OCI-LY1 (cell line): ENCODE data around the gene GBE1.

Source experiments
- H2AFZ ChIP-seq: fragments of 200-600 bp; sonication (generic), shearing (Covaris generic); 2 replicates; pipeline ENCODE4 v1.6.0; 2014; ENCODE audit warnings: antibody characterized with exemption, mild to moderate bottlenecking, low read length
- H3F3A ChIP-seq: fragments of 200-600 bp; sonication (generic), shearing (Covaris generic); 2 replicates; pipeline ENCODE4 v1.6.0; 2014; ENCODE audit warnings: mild to moderate bottlenecking, antibody characterized with exemption, low read length, moderate library complexity; ENCODE audit not compliant: insufficient read depth
- H3K27ac ChIP-seq: fragments of 200-600 bp; sonication (generic); 2 replicates; pipeline ENCODE4 v1.5.1; 2014; ENCODE audit warnings: low read length, mixed run types, mild to moderate bottlenecking, low read depth; ENCODE audit not compliant: poor library complexity, severe bottlenecking
- H3K27me3 ChIP-seq: fragments of 200-600 bp; sonication (generic); 2 replicates; pipeline ENCODE4 v1.6.0; 2014; ENCODE audit warnings: antibody characterized with exemption, mild to moderate bottlenecking, low read length, moderate library complexity; ENCODE audit not compliant: insufficient read depth
- H3K36me3 ChIP-seq: fragments of 200-600 bp; sonication (generic); 2 replicates; pipeline ENCODE4 v1.6.1; 2014; ENCODE audit warnings: mild to moderate bottlenecking, antibody characterized with exemption, low read length, moderate library complexity, mixed read lengths; ENCODE audit not compliant: insufficient read depth
- H3K4me1 ChIP-seq: fragments of 200-600 bp; sonication (generic); 2 replicates; pipeline ENCODE4 v1.5.1; 2014; ENCODE audit warnings: mild to moderate bottlenecking, low read length, moderate library complexity; ENCODE audit not compliant: insufficient read depth, severe bottlenecking
- H3K4me2 ChIP-seq: fragments of 200-600 bp; sonication (generic), shearing (Covaris generic); 2 replicates; pipeline ENCODE4 v1.6.1; 2014; ENCODE audit warnings: low read length
- H3K4me3 ChIP-seq: fragments of 200-600 bp; sonication (generic); 2 replicates; pipeline ENCODE4 v1.5.1; 2014; ENCODE audit warnings: low read length, low read depth, mild to moderate bottlenecking, mixed read lengths; ENCODE audit not compliant: poor library complexity, severe bottlenecking
- H3K79me2 ChIP-seq: fragments of 200-600 bp; shearing (Covaris generic); 2 replicates; pipeline ENCODE4 v1.6.1; 2016; ENCODE audit warnings: mixed run types, low read length, mixed read lengths; ENCODE audit not compliant: insufficient read depth
- H3K9ac ChIP-seq: fragments of 200-600 bp; sonication (generic), shearing (Covaris generic); 2 replicates; pipeline ENCODE4 v1.6.1; 2014; ENCODE audit warnings: mild to moderate bottlenecking, low read length, mixed read lengths
- H3K9me2 ChIP-seq: fragments of 200-600 bp; sonication (generic), shearing (Covaris generic); 2 replicates; pipeline ENCODE4 v1.6.1; 2014; ENCODE audit warnings: low read depth, mild to moderate bottlenecking, low read length, mixed read lengths
- H3K9me3 ChIP-seq: fragments of 200-600 bp; shearing (Covaris generic); 2 replicates; pipeline ENCODE4 v1.6.1; 2014; ENCODE audit warnings: low read length, mixed read lengths
- H4K20me1 ChIP-seq: fragments of 200-600 bp; sonication (generic), shearing (Covaris generic); 2 replicates; pipeline ENCODE4 v1.6.0; 2016; ENCODE audit warnings: mild to moderate bottlenecking, low read length; ENCODE audit not compliant: insufficient read depth
- CTCF ChIP-seq: fragments of 200-600 bp; sonication (generic), shearing (Covaris generic); IDR thresholded peaks from 2 replicates; pipeline ENCODE4 v1.5.1; 2017; ENCODE audit warnings: mild to moderate bottlenecking, antibody characterized with exemption, low read length, moderate library complexity, mixed read lengths
- EZH2 ChIP-seq: fragments of 200-600 bp; sonication (generic), shearing (Covaris generic); IDR thresholded peaks from 2 replicates; pipeline ENCODE4 v1.8.0; 2017; ENCODE audit warnings: borderline replicate concordance, mixed run types, mild to moderate bottlenecking, antibody characterized with exemption, low read length, moderate library complexity, mixed read lengths

The GBE1 gene

GRCh38 chr3:81764002-81764401 is 2.6 kb upstream of the GBE1 start:
- Histone ChIP-seq H3K27ac (no peak overlapping the region), H3K4me3 (no peak overlapping the region), H3K4me2 (no peak overlapping the region)

GRCh38 chr3:81763001-81763400 is 1.6 kb upstream of the GBE1 start:
- no peak overlapping the region for H3K4me2 ChIP-seq
- no peak overlapping the region for H3K4me3 ChIP-seq
- H3K4me1 ChIP-seq, result peaks cover 23% of the 10 kb centered on the region
- H3K79me2 ChIP-seq, result no peaks in the 10 kb centered on the region
- H3K27ac ChIP-seq, result no peak overlapping the region
- H3K27me3 ChIP-seq, result no peaks in the 10 kb centered on the region
- peaks cover 12% of the 10 kb centered on the region; the same call in 1 of the 2 replicates for H3K36me3 ChIP-seq
- no peak overlapping the region for H2AFZ ChIP-seq
- no peaks in the 10 kb centered on the region for H3F3A ChIP-seq
- no peak overlapping the region for H3K9ac ChIP-seq
- no peaks in the 10 kb centered on the region for H3K9me2 ChIP-seq
- no peak for TF ChIP-seq CTCF
- no peak for TF ChIP-seq EZH2
- 0 out of 2 replicates have a peak, but pooled peaks cover 2% of the 10 kb centered on the region for H3K9me3 ChIP-seq
- H4K20me1 ChIP-seq, result no peaks in the 10 kb centered on the region

More at GRCh38 chr3:81764002-81764401, 2.6 kb upstream of the GBE1 start:
- Histone ChIP-seq H2AFZ (no peak overlapping the region), H3K36me3 (peaks cover 11% of the 10 kb centered on the region; the same call in 1 of the 2 replicates), H3K9ac (no peak overlapping the region), H3K27me3 (no peaks in the 10 kb centered on the region), H3K4me1 (peaks cover 23% of the 10 kb centered on the region), H3K9me2 (no peaks in the 10 kb centered on the region), H3K79me2 (no peaks in the 10 kb centered on the region), H3F3A (no peaks in the 10 kb centered on the region), H4K20me1 (no peaks in the 10 kb centered on the region), H3K9me3 (0 out of 2 replicates have a peak, but pooled peaks cover 2% of the 10 kb centered on the region)
- TF ChIP-seq EZH2, result no peak
- TF ChIP-seq CTCF, result no peak

GRCh38 chr3:81761904-81762580 is 597 bp upstream of the GBE1 start:
- TF ChIP-seq EZH2 (no peak), CTCF (no peak)
- Histone ChIP-seq H3K4me2 (peak overlapping the region; percentile 75), H3K9ac (peak overlapping the region; percentile 62), H3K9me2 (no peaks in the 10 kb centered on the region), H3F3A (no peaks in the 10 kb centered on the region), H3K9me3 (0 out of 2 replicates have a peak, but pooled peaks cover 2% of the 10 kb centered on the region), H3K79me2 (no peaks in the 10 kb centered on the region), H4K20me1 (no peaks in the 10 kb centered on the region), H3K4me3 (peak overlapping the region; percentile 61), H3K27ac (peak overlapping the region; percentile 69), H3K36me3 (peaks cover 12% of the 10 kb centered on the region; the same call in 1 of the 2 replicates), H3K27me3 (no peaks in the 10 kb centered on the region), H3K4me1 (peaks cover 23% of the 10 kb centered on the region), H2AFZ (0 out of 2 replicates have a peak overlapping the region, but pooled peaks have one; percentile 11)
